HL-60/S4 (cell line): Measurements from ENCODE around the gene BCAS3.
"Not testable (repeated sequence)": the region's sequence is repeated elsewhere in the genome, so short reads cannot be mapped to it uniquely, and the experiment has no call there.

Source experiments
- in situ Hi-C: fragments of 300-500 bp; cut with MboI; formaldehyde crosslinking; loops from 2 replicates; pipeline ENCODE4 v1.14.3; 2022; ENCODE audit warnings: low sequenced_read_pairs

Gene BCAS3

DNA sequence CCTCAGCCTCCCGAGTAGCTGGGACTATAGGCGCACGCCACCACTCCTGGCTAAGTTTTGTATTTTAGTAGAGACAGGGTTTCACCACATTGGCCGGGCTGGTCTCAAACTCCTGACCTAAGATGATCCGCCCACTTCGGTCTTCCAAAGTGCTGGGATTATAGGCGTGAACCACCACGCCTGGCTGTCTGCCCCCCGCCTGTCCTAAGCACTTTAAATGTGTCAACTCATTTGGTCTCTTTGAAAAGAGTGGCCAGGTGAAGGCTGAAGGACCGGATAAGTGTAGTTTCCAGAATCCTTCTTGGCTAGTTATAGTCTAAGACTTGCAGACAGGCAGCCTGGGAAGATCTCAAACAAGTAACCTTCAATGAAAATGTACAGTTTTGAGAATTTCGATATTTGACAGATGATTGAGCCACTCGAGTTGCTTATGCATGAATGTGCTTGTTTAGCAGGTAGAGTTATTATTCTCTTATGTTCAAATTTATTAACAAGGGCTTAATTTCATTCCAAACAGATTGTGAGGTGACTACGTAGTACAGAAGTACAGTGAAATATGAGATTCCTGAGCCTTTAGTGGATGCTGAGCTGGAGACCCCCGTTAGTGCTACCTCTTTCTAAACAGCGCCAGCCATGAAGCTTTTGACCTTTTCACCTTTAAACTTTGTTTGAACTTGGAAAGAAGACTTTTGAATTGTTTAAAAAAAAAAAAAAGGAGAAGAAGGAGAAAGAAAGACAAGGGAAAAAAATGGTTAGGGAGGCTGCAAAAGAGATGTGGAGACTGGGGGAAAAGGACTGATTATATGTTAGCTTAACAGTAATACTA, 557.6 kb downstream of the BCAS3 start:
- in situ Hi-C loops = no loop called here

DNA sequence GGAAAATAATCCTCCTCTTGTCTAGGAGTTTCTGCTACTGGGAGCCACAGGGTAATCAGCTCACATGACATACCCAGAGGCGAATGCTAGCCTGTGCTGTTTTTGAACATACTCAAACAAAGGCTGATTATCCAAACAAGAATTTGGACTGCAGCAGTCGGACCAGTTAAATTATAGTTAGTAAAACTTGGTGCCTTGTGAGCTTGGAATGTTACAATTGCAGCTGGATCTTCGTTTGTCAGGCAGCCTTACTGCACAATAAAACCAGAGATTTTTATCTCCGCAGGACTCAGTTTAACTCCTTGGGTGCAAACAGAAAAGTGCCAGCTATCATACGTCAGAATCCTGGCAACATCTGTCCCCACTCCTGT, 558.2 kb downstream of the BCAS3 start:
- in situ Hi-C loops = no loop called here

DNA sequence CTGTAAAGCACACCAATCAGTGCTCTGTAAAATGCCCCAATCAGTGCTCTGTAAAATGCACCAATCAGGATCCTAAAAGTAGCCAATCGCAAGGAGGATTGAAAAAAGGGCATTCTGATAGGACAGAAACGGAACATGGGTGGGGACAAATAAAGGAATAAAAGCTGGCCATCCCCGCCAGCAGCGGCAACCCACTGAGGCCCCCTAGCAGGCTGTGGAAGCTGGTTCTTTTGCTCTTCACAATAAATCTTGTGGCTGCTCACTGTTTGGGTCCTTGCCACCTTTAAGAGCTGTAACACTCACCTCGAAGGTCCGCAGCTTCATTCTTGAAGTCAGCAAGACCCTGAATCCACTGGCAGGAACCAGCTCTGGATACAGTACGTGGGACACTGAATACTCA, 559.6 kb downstream of the BCAS3 start:
- in situ Hi-C loops = no loop called here

DNA sequence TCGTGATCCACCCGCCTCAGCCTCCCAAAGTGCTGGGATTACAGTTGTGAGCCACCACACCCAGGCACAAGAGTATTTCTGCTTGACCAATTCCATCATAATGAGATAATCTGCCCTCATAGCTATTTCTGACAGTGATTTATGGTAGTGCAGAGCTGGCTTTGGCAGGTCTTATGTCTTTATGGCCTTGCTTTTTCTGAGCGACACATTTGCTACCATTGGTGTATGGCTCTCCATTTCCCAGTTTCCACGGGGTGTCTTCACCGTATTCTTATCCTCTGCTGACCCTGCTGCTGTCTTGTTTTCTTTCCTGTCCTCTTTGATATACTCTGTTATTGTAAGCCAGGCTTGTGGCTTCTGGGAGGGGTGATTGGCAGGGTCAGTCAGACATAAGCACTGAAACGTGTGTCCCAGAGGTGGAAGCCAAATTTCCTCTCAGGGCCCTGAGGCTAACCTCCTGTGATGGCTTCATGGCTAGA, 560.8 kb downstream of the BCAS3 start:
- in situ Hi-C loops = no loop called here

DNA sequence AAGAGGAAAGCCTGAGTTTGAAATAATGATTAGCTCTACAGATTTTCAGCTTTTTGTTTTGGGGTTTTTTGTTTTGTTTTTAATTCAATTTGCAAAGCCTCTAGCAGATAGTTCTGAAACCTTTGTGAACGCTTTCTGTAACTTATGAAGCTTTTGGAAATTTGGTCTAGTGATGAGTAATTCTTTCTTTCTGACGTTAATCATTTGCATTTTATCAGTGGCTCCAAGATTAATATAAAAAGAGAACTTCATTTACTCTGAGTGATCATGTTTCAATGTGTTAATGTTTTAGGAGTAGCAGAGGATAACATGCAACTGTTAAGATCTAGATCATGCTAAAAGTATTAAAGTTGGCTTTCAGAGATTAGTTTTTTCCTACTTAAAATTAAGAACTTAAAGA, 561.7 kb downstream of the BCAS3 start:
- in situ Hi-C loops = no loop called here

DNA sequence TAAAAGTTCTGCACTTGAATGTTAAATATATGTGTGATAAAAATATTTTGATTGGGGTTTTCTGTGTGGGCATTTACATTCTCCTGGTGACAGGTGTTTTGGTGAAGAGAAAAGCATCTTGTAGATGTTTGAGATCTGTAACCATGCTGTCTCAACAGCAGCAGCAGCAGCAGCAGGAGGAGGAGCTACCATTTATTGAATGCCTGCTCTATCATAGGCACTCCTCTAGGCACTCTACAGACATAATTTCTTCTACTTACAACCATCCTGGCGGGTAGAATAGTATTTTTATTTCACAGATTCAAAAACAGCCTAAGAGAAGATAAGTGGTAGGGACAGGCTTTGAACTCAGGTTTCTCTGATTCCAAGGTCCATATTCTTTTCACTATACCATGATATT, 562.3 kb downstream of the BCAS3 start:
- in situ Hi-C loops = no loop called here

DNA sequence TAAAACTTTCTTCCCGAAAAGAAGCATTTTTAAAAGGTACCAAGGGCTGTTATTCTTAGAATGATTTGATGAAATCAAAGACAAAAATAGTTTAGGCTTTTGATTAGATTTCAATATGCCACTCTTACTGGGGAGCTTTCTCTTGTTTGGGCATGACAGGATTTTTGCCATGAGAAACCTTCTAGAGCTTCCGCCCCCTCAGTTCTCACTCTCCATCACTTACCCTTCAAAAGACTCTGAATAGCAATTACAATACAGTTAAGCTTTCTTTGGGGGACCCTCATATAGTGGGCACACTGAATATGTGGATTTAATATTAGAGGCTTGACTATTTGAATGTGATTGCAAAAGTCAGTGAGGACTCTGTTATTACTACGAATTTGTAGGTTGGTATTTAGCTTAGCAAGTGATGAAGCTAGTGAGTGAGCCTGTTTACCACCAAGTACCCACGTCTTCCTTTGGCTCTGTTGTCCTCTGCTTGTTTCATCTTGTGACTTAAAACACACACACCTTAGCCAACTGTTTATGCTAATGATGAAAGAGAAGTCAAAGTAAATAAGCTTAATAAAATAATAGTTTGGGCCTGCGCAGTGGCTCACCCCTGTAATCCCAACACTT, 563.3 kb downstream of the BCAS3 start:
- in situ Hi-C loops = no loop called here

DNA sequence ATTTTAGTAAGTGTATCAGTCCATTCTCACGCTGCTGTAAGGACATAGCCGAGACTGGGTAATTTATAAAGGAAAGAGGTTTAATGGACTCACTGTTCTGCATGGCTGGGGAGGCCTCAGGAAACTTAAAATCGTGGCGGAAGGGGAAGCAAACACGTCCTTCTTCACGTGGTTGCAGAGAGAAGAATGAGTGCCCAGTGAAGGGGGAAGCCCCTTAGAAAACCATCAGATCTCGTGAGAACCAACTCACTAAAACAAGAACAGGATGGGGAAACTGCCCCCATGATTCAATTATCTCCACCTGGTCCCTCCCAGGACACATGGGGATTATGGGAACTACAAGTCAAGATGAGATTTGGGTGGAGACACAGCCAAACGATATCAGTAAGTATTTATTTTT, 567.3 kb downstream of the BCAS3 start:
- in situ Hi-C loops = not testable (repeated sequence)

DNA sequence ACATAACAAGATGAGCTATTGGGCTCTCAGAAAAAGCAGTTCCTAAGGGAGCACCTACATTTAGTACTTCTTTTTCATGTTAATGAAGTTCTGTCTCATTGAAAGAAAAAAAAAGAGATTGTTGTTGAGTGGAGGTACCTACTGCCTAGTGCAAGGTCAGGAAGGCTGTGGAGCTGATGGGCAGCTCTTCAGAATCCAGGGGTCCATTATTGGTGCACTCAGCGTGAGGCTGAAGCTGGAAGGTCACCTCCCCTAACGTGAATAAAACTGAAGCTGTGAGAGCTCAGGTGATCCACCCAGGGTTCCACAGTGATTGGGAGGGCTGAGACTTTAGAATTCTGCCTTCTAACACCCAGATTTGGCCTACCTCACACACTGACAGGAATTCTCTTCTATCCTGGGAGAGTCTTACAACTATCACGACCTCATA, 568.1 kb downstream of the BCAS3 start:
- in situ Hi-C loops = no loop called here

DNA sequence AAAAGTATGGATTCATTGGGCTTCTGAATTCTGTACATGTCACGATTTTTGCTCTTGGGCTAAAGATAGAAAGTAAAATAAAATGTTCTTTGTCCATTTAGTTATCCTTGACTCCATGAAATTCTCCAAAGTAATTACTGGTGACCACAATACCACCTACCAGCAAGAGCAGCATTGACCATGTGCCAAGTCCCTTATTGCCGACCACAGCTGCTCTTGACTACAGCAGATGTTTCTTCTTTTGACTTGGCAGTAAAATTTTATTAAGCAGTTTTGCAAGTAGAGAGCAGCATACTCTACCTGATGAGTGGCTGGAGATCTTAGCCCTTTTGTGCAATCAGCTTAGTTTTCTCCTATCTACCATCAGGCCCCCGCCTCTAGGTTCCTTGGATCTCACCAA, 569.8 kb downstream of the BCAS3 start:
- in situ Hi-C loops = no loop called here

DNA sequence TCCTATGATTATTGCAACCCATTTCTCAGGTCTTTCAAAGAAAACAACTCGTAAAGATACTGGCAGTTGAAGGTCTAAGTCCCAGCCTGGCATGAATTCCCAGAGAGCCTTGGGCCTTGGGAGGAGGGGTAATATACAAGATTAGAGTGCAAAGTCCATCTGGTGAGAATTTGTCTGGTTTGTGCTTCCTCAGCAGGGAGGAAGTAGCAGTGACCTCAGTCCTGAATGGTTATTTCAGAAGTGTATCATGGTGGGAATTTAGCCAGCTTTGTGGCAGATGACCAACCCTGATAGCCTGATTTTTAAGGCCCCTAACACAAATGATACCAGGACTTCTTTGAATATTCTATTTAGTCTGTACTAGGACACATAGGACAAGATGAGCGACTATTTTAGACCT, 570.7 kb downstream of the BCAS3 start:
- in situ Hi-C loops = no loop called here

DNA sequence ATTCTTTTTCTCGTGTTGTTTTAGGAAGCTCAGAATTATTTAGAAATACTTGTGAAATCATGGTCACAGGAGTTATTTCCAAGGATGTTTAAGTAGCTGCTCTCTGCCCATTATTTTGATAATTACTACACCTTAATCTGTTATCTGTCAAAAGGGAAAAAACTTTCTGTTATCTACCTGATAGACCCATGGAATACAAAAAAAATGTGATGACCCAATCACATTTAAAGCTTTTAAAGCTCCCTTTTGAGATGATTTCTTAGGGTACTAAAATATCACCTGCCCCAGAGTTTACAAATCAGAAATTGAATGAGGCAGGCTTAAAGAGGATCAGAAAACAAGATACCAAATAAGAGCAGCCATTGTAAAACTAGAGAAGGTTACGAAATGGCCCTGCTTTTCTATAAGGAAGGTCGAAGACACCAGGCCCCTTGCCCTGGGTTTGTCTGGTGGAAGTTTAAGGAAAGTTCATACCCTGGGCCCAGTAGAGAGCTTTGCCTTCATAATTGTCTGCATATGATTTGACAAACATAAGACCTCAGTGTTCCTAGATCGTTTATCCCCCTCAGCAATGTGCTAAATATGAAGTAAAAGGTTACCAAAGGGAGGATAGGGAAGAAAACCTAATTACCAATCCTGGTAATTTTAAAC, 572.1 kb downstream of the BCAS3 start:
- in situ Hi-C loops = no loop called here

DNA sequence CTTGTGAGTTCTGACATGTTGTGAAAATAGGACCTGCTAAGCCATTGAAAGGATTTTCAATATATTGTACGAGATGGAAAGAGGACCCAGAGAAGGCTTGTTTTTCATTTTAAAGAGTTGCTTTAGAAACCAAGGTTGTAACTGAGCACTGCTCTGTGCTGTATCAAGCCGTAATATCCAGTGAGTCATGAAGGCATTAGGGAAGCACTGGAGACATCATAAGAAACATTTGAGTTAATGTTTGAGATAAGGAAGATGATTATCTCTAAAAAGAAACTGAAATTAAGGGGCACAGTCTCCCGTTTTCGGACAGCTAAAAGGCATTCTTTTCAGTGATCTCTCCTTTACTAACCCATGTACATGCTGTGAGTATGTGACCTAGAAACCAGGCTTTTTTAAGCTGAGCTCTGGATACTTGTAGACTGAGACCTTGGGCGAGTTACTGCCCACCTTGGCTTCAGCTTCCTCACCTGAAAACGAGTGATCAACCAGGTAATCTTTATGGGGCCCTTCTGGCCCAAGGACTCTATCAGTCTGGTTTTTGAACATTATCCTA, 572.8 kb downstream of the BCAS3 start:
- in situ Hi-C loops = no loop called here

DNA sequence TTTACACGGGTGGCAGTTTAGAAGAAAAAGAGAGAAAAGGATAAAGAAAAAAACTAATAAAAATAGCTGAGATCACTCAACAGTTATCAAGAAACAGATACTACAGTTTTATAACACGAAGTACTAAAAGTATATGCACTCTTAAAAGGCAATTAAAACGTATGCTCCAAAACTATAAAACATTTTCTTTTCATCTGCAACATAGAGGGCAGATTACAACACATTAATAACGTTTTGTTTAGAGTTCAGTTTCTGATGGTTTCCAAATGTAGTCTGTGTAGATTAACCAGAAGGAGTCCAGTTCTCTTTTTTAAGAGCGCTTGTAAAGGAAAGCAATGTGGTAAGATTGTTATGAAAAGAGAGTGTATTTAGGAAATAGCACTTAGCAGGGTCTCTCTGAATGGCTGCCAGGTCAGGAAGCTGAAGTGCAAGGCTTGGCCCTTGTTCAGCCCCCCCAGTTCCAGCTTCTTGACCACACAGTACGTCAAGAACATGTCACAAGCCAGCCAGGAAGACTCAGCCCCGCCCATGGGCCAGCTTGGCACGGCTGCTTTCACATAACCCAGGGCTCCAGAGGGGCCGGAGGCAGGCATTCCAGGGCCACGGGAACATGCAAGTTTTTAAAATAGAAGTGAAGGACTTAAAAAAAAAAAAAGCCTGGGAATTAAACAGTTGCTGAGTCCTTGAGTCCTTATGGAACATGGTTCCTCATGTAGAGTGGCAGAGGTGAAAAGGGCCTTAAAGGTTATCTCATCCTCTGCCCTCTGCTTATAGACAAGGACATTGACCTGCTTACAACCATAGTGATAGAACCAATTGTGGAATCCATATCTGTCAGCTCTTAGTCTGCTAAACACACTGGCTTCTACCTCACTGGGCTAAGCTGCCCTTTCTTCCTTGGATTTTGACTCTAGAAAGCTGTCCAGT, 574.6 kb downstream of the BCAS3 start:
- in situ Hi-C loops = no loop called here

DNA sequence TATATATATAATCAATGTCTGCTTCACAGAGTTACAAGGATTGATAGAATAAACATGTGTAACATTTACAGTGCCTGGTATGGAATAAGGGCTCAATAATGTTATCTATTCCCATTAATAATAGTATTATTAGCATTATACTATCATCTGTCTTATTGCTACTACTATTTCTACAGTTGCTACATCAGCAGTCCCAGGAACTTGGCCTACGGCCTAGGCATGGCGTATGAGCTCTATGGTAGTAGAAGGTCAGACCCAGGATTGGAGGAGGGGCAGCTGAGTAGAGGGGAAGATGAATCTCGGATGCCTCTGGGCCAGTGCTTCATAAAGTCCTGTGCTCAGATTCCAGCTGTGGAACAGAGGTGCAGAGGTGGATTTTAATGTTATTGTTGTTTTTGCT, 575.7 kb downstream of the BCAS3 start:
- in situ Hi-C loops = no loop called here

DNA sequence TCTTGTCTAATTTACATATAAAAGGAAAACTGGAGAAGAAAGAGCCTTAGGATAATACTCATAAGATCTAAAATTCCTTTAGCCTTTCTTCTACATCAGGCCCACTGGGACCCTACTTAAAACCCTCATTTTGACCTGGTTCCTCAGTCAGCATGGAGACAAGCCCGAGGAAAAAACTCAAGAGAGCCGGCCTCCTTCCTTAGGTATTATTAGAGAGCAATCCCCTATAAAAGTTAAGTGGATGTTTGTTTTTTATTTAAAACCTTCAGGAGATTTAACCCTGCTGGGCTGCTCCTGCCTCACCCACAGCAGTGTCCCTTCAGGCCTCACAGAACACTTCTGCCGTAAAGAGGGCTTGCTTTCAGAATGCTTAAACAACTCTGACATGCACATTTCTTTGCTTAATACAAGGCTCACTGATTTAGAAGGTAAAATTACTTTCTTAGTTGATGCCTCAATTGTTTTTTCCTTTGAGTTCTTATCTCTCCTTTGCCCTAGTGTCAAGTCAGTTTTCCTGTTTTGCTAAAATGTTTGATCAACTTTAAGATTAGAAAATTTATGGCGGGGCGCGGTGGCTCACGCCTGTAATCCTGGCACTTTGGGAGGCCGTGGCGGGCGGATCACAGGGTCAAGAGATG, 576.4 kb downstream of the BCAS3 start:
- in situ Hi-C loops = no loop called here

DNA sequence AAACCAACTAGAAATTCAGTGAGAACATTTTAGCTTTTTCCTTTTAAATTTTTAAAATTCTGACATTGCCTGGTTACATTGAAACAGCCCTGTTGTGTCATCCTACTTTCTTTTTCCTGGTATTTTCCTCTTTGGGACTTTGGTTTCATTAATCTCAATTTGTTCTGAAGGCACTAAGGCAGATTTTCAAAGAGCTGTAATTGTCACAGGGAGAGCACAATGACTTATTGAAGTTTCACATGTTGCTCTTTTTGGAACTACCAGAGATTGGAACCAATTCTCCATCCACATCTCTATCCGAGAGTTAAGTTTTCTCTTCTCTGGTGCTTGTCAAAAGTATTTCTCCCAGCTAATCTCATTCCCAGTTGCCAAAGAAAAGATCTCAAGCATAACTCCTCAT, 577.3 kb downstream of the BCAS3 start:
- in situ Hi-C loops = no loop called here

DNA sequence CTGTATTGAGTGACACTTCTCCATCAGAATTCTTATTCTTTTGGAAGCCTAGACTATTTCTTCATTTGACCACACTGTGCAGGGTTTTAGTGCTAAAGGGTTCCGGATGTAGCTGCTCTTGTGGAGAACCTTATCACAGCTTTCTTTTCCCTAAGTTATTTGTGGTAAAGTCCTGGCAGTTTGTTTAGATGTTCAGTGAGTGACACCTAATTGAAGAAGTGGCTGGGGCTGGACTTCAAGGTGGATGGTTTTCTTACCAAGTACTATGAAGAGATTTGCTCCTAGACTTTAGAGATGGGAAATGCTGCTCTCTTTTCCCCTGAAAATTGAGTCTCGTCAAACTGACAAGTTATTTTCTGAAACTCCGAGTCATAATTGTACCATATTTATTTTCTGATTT, 578.0 kb downstream of the BCAS3 start:
- in situ Hi-C loops = no loop called here

DNA sequence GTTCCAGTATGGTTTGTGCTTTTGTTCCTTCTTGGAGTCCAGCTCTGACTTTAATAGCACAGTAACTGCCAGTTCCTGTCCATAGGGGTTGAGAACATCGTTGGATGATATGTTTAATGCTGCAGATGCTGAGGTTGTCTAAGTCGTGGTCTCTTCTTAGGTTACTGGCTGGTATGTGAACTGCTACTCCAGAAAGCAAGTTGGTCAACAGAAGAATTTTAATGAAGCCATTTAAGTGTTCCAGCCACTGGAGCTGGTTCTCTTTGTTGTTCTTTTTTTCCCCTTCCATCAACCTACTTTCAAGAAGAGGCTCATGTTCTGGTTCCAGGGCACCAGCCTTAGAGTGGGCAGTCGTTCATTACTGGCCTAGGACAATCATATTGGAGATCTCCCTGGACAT, 581.7 kb downstream of the BCAS3 start:
- in situ Hi-C loops = no loop called here

DNA sequence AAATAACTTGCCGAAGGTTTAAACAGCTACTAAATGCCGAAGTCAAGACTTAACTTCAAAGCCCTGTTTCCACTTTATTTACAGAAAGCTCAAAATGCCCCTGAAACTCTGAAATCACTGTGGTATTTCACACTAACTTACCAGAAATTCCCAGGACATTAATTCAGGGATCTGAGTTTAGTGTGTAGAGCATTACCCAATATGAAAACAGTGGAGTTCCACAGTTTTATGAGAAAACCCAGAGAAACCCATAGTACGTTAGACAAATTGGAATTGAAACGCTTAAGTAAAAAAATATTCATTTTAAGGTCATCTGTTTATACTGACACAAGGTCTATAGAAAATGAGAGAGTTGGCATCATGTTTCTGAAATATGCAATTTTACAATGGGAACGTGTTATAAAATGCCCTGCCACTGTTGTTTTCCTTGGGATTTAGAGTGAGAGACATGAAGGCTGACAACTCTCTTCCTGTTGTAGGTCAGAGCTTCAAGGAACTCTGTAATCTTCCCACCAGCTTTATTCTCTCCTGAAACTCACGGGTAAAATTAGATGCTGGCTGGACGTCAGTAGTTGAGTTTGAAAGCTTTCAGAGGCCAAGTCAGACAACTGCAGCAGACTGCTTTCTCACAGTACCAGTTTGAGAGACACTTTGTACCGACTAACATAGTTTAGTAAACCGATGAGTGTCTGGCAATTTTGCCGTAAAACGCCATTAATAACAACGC, 582.6 kb downstream of the BCAS3 start:
- in situ Hi-C loops = no loop called here
